Fibroblast of lung (primary cell): Measurements from ENCODE around the gene KRTAP9-2.

Source experiments
- EZH2 ChIP-seq: IDR thresholded peaks from 2 replicates; pipeline ENCODE4 v1.5.1; 2012; ENCODE audit warnings: low read length, control low read depth, mild to moderate bottlenecking; ENCODE audit errors: missing control alignments
- TF ChIP-seq, protein P1 (sequence below), 2 donors: IDR thresholded peaks in 1 of 2; conservative IDR thresholded peaks in 1 of 2; 1 replicate in 1 of 2; 2 replicates in 1 of 2; pipeline ENCODE4 v1.5.1; 2011 to 2012; ENCODE audit warnings: low read length in 2 of 2, control low read depth in 1 of 2, inconsistent platforms in 1 of 2, low read depth in 1 of 2, mild to moderate bottlenecking in 1 of 2

- TF ChIP-seq, protein P1, sequence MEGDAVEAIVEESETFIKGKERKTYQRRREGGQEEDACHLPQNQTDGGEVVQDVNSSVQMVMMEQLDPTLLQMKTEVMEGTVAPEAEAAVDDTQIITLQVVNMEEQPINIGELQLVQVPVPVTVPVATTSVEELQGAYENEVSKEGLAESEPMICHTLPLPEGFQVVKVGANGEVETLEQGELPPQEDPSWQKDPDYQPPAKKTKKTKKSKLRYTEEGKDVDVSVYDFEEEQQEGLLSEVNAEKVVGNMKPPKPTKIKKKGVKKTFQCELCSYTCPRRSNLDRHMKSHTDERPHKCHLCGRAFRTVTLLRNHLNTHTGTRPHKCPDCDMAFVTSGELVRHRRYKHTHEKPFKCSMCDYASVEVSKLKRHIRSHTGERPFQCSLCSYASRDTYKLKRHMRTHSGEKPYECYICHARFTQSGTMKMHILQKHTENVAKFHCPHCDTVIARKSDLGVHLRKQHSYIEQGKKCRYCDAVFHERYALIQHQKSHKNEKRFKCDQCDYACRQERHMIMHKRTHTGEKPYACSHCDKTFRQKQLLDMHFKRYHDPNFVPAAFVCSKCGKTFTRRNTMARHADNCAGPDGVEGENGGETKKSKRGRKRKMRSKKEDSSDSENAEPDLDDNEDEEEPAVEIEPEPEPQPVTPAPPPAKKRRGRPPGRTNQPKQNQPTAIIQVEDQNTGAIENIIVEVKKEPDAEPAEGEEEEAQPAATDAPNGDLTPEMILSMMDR (conservative IDR thresholded peaks at IDR 0.05 in 1 of 2, IDR thresholded peaks at IDR 0.05 in 1 of 2; ENCODE audit: low read depth in 1 of 2, low read length in 2 of 2): no peak
- TF ChIP-seq EZH2: no peak
These were observed 3.6 kb downstream of the KRTAP9-2 start for GRCh38 chr17:41230094-41230493.
